CD4-positive, CD25-positive, alpha-beta regulatory T cell (primary cell): ENCODE data around the gene ABCD3. TPM values are rescaled to one million over a fixed set of nuclear protein-coding genes. Genes with fewer than 3 reads are reported as not detected.

Source experiments
- ATAC-seq, 2 donors: fragments of 150-1000 bp; cut with Tn5 transposase; one replicate each; pipeline ENCODE4 v1.10.0; 2021; ENCODE audit warnings: low read depth in 2 of 2, moderate number of reproducible peaks in 2 of 2, moderate library complexity in 1 of 2
- DNase-seq, 3 donors: peaks; one replicate each; pipeline versions ENCODE4 v3.0.0 to v3.0.0-alpha.2; 2012 to 2022; ENCODE audit warnings: mixed read lengths in 1 of 3
- H3K27ac ChIP-seq: one replicate; pipeline ENCODE4 v1.7.0; 2013; ENCODE audit warnings: mild to moderate bottlenecking, low read length; ENCODE audit not compliant: insufficient read depth, poor library complexity, severe bottlenecking
- H3K27me3 ChIP-seq: one replicate; pipeline ENCODE4 v1.7.0; 2013; ENCODE audit warnings: low read length; ENCODE audit not compliant: control insufficient read depth, insufficient read depth
- H3K36me3 ChIP-seq: one replicate; pipeline ENCODE4 v1.7.0; 2013; ENCODE audit warnings: mild to moderate bottlenecking, low read length, moderate library complexity; ENCODE audit not compliant: control insufficient read depth, insufficient read depth
- H3K4me1 ChIP-seq: 2 replicates; pipeline ENCODE4 v1.7.0; 2013; ENCODE audit warnings: mild to moderate bottlenecking, low read length; ENCODE audit not compliant: insufficient read depth, control insufficient read depth, poor library complexity, severe bottlenecking
- H3K4me3 ChIP-seq: one replicate; pipeline ENCODE4 v1.7.0; 2013; ENCODE audit warnings: low read depth, mild to moderate bottlenecking, low read length, moderate library complexity
- H3K9me3 ChIP-seq, 2 experiments: 1 replicate in 1 of 2; 2 replicates in 1 of 2; pipeline ENCODE4 v1.7.0; 2013; ENCODE audit warnings: low read length in 2 of 2, mild to moderate bottlenecking in 1 of 2, moderate library complexity in 1 of 2; ENCODE audit not compliant: control insufficient read depth in 2 of 2
- H3K27ac Mint-ChIP-seq, 3 donors: one replicate each; pipeline ENCODE4 v1.8.0; 2020 to 2022; ENCODE audit warnings: mild to moderate bottlenecking in 3 of 3, mixed read lengths in 3 of 3, moderate library complexity in 2 of 3
- H3K27me3 Mint-ChIP-seq: one replicate; pipeline ENCODE4 v1.8.0; 2022; ENCODE audit warnings: mild to moderate bottlenecking, mixed read lengths
- H3K36me3 Mint-ChIP-seq: one replicate; pipeline ENCODE4 v1.8.0; 2020; ENCODE audit warnings: mixed read lengths
- H3K4me1 Mint-ChIP-seq, 4 donors: one replicate each; pipeline ENCODE4 v1.8.0; 2020 to 2022; ENCODE audit warnings: mixed read lengths in 4 of 4, mild to moderate bottlenecking in 1 of 4
- H3K4me3 Mint-ChIP-seq, 4 donors: one replicate each; pipeline ENCODE4 v1.8.0; 2020 to 2022; ENCODE audit warnings: mild to moderate bottlenecking in 4 of 4, mixed read lengths in 4 of 4, moderate library complexity in 3 of 4
- H3K9me3 Mint-ChIP-seq, 7 donors: one replicate each; pipeline ENCODE4 v1.8.0; 2020 to 2022; ENCODE audit warnings: mixed read lengths in 7 of 7, mild to moderate bottlenecking in 3 of 7, moderate library complexity in 2 of 7
- polyA plus RNA-seq, 4 donors: library from polyadenylated mRNA; unstranded; fragments of 300-500 nt; fragmentation: Illumina TruSeq; gene quantifications; one replicate each; pipeline ENCODE4 v1.2.3, GENCODE V29; 2021
- total RNA-seq: library from RNA; stranded (reverse); gene quantifications from one replicate; pipeline ENCODE4 v1.2.3, GENCODE V29; 2022

Gene ABCD3
- total and polyA plus RNA-seq, 5 donors from 2014 or later = 15.3 to 21.6 (median 19.4) TPM

- no peak for ATAC-seq
- peak overlapping the region in 2 of 3 donors; percentile 5 to 81 for H3K27ac Mint-ChIP-seq
Observed at GRCh38 chr1:94463765-94464330, 45.7 kb downstream of the ABCD3 start.

GRCh38 chr1:94468708-94469107 is 50.5 kb downstream of the ABCD3 start:
- no peaks in the 10 kb centered on the region for H3K27me3 ChIP-seq
- Mint-ChIP-seq H3K36me3 (peaks cover 30% of the 10 kb centered on the region), H3K27me3 (no peaks in the 10 kb centered on the region), H3K27ac (no peak overlapping the region), H3K9me3 (no peaks in the 10 kb centered on the region), H3K4me1 (peaks cover under 1 to 12% (median 3%) of the 10 kb centered on the region in 4 donors), H3K4me3 (no peak overlapping the region)
- no peak overlapping the region for H3K27ac ChIP-seq
- DNase-seq = no peak
- peaks cover 15% of the 10 kb centered on the region for H3K36me3 ChIP-seq
- ATAC-seq = no peak
- no peak overlapping the region for H3K4me3 ChIP-seq
- H3K4me1 ChIP-seq = no peaks in the 10 kb centered on the region
- no peaks in the 10 kb centered on the region for H3K9me3 ChIP-seq

More at GRCh38 chr1:94463765-94464330, 45.7 kb downstream of the ABCD3 start:
- no peak overlapping the region for H3K27ac ChIP-seq
- peaks cover 25% of the 10 kb centered on the region for H3K36me3 Mint-ChIP-seq
- no peaks in the 10 kb centered on the region for H3K27me3 Mint-ChIP-seq
- no peaks in the 10 kb centered on the region for H3K4me1 ChIP-seq
- no peaks in the 10 kb centered on the region for H3K9me3 Mint-ChIP-seq
- peaks cover 15% of the 10 kb centered on the region for H3K36me3 ChIP-seq
- no peak overlapping the region for H3K4me3 Mint-ChIP-seq
- DNase-seq = peak in 2 of 3 donors; percentile 31 to 57
- no peak overlapping the region for H3K4me3 ChIP-seq
- H3K9me3 ChIP-seq = no peaks in the 10 kb centered on the region
- H3K4me1 Mint-ChIP-seq = peaks cover 6 to 12% (median 9%) of the 10 kb centered on the region in 4 donors
- no peaks in the 10 kb centered on the region for H3K27me3 ChIP-seq

- Histone ChIP-seq H3K4me1 (no peaks in the 10 kb centered on the region), H3K4me3 (no peak overlapping the region), H3K27me3 (no peaks in the 10 kb centered on the region), H3K9me3 (no peaks in the 10 kb centered on the region), H3K36me3 (peaks cover 6% of the 10 kb centered on the region), H3K27ac (no peak overlapping the region)
- H3K36me3 Mint-ChIP-seq = peaks cover 23% of the 10 kb centered on the region
- no peak overlapping the region for H3K4me3 Mint-ChIP-seq
- H3K4me1 Mint-ChIP-seq = peaks cover 0 to 7% (median 0%) of the 10 kb centered on the region in 4 donors
- no peaks in the 10 kb centered on the region for H3K9me3 Mint-ChIP-seq
- no peak overlapping the region for H3K27ac Mint-ChIP-seq
- ATAC-seq = no peak
- no peak for DNase-seq
- H3K27me3 Mint-ChIP-seq = no peaks in the 10 kb centered on the region
Observed at GRCh38 chr1:94471271-94471670, 53.1 kb downstream of the ABCD3 start.

- no peaks in the 10 kb centered on the region for H3K9me3 Mint-ChIP-seq
- DNase-seq (no peak), ATAC-seq (no peak)
- no peaks in the 10 kb centered on the region for H3K4me1 ChIP-seq
- H3K36me3 Mint-ChIP-seq = peaks cover 13% of the 10 kb centered on the region
- H3K4me3 ChIP-seq = no peak overlapping the region
- no peaks in the 10 kb centered on the region for H3K27me3 ChIP-seq
- H3K27ac Mint-ChIP-seq = no peak overlapping the region
- peaks cover 0 to 5% (median 0%) of the 10 kb centered on the region in 4 donors for H3K4me1 Mint-ChIP-seq
- H3K9me3 ChIP-seq = no peaks in the 10 kb centered on the region
- no peak overlapping the region for H3K4me3 Mint-ChIP-seq
- no peak overlapping the region for H3K27ac ChIP-seq
- H3K27me3 Mint-ChIP-seq = no peaks in the 10 kb centered on the region
- H3K36me3 ChIP-seq = peaks cover 15% of the 10 kb centered on the region
Observed at GRCh38 chr1:94475232-94475631, 57.0 kb downstream of the ABCD3 start.

- DNase-seq = no peak
Observed at GRCh38 chr1:94479682-94480081, 61.5 kb downstream of the ABCD3 start.

GRCh38 chr1:94481473-94481933 is 63.3 kb downstream of the ABCD3 start:
- peak; percentile 3 to 70 (median 45) for DNase-seq

More at GRCh38 chr1:94479682-94480081, 61.5 kb downstream of the ABCD3 start:
- Histone ChIP-seq H3K36me3 (peaks cover 23% of the 10 kb centered on the region), H3K4me3 (no peak overlapping the region), H3K9me3 (no peaks in the 10 kb centered on the region), H3K27me3 (no peaks in the 10 kb centered on the region), H3K27ac (no peak overlapping the region), H3K4me1 (no peaks in the 10 kb centered on the region)
- H3K9me3 Mint-ChIP-seq = no peaks in the 10 kb centered on the region
- H3K36me3 Mint-ChIP-seq = peaks cover 26% of the 10 kb centered on the region
- no peak for ATAC-seq
- H3K4me3 Mint-ChIP-seq = no peak overlapping the region
- no peaks in the 10 kb centered on the region for H3K27me3 Mint-ChIP-seq
- peak overlapping the region in 1 of 3 donors; percentile 2 for H3K27ac Mint-ChIP-seq
- peaks cover 0 to 9% (median 1%) of the 10 kb centered on the region in 4 donors for H3K4me1 Mint-ChIP-seq

GRCh38 chr1:94486990-94487389 is 68.8 kb downstream of the ABCD3 start:
- Histone ChIP-seq H3K27ac (no peak overlapping the region), H3K27me3 (no peaks in the 10 kb centered on the region), H3K4me3 (no peak overlapping the region), H3K4me1 (no peaks in the 10 kb centered on the region), H3K9me3 (no peaks in the 10 kb centered on the region), H3K36me3 (peaks cover 34% of the 10 kb centered on the region)
- Mint-ChIP-seq H3K4me1 (peaks cover 0 to 5% (median 0%) of the 10 kb centered on the region in 4 donors), H3K27me3 (no peaks in the 10 kb centered on the region), H3K4me3 (no peak overlapping the region), H3K27ac (no peak overlapping the region), H3K36me3 (peaks cover 61% of the 10 kb centered on the region), H3K9me3 (peaks cover 0 to 2% (median 0%) of the 10 kb centered on the region in 7 donors)
- ATAC-seq (no peak), DNase-seq (no peak)

More at GRCh38 chr1:94481473-94481933, 63.3 kb downstream of the ABCD3 start:
- peaks cover 0 to 10% (median 1%) of the 10 kb centered on the region in 4 donors for H3K4me1 Mint-ChIP-seq
- Histone ChIP-seq H3K27me3 (no peaks in the 10 kb centered on the region), H3K4me1 (no peaks in the 10 kb centered on the region), H3K4me3 (no peak overlapping the region), H3K27ac (no peak overlapping the region), H3K9me3 (no peaks in the 10 kb centered on the region), H3K36me3 (peaks cover 23% of the 10 kb centered on the region)
- H3K36me3 Mint-ChIP-seq = peaks cover 28% of the 10 kb centered on the region
- peak; percentile 62 to 79 for ATAC-seq
- no peak overlapping the region for H3K4me3 Mint-ChIP-seq
- no peaks in the 10 kb centered on the region for H3K27me3 Mint-ChIP-seq
- H3K27ac Mint-ChIP-seq = peak overlapping the region in 2 of 3 donors; percentile 13 to 46
- H3K9me3 Mint-ChIP-seq = no peaks in the 10 kb centered on the region

GRCh38 chr1:94490556-94490955 is 72.4 kb downstream of the ABCD3 start:
- Histone ChIP-seq H3K27me3 (no peaks in the 10 kb centered on the region), H3K36me3 (peaks cover 30% of the 10 kb centered on the region), H3K9me3 (no peaks in the 10 kb centered on the region), H3K27ac (no peak overlapping the region), H3K4me3 (no peak overlapping the region), H3K4me1 (no peaks in the 10 kb centered on the region)
- Mint-ChIP-seq H3K4me3 (no peak overlapping the region), H3K36me3 (peaks cover 57% of the 10 kb centered on the region), H3K27ac (no peak overlapping the region), H3K4me1 (peaks cover 0 to 5% (median 0%) of the 10 kb centered on the region in 4 donors), H3K9me3 (peaks cover 0 to 2% (median 0%) of the 10 kb centered on the region in 7 donors), H3K27me3 (no peaks in the 10 kb centered on the region)
- DNase-seq (no peak), ATAC-seq (no peak)
